Neural cell (in vitro differentiated cells): Measurements from ENCODE around the gene ENHO.

Source experiments
- CTCF ChIP-seq: fragments of 450-650 bp; IDR thresholded peaks from 2 replicates; pipeline ENCODE4 v1.5.1; 2014; ENCODE audit warnings: antibody characterized with exemption, mild to moderate bottlenecking, moderate library complexity; ENCODE audit not compliant: poor library complexity, severe bottlenecking
- EZH2 ChIP-seq: fragments of 200-600, 300-800 bp; shearing (Covaris generic), sonication (generic); IDR thresholded peaks from 2 replicates; pipeline ENCODE4 v1.6.1; 2014; ENCODE audit warnings: antibody characterized with exemption, low read length, borderline replicate concordance, mild to moderate bottlenecking; ENCODE audit not compliant: insufficient read depth, poor library complexity, severe bottlenecking
- RAD21 ChIP-seq: fragments of 450-650 bp; conservative IDR thresholded peaks from 2 replicates; pipeline ENCODE4 v1.6.1; 2014; ENCODE audit warnings: antibody characterized with exemption, mild to moderate bottlenecking, moderate library complexity
- TF ChIP-seq, protein P1 (sequence below): IDR thresholded peaks from 2 replicates; pipeline ENCODE4 v1.6.1; 2012; ENCODE audit warnings: borderline replicate concordance

DNA sequence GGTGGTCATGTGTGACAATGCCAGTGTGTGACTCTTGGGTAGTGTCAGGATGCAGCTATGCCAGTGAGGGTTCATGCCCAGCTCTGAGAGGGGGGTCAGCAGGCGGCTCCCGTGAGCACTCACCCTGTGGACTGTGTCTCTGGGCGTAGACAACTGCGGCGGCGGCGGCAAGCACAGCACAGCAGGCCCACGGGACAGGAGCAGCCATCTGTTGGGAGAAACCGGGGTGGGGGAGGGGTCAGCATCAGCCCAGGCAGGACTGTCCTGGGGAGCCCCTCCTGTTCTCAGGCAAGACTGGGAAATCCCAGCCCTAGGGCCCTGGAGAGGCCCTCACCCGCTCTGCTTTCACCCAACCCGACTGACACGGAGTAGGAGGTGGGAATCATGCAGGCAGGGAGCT, 46.0 kb upstream of the ENHO start:
- TF ChIP-seq RAD21 (no peak), CTCF (no peak), EZH2 (no peak)
- TF ChIP-seq, protein P1, sequence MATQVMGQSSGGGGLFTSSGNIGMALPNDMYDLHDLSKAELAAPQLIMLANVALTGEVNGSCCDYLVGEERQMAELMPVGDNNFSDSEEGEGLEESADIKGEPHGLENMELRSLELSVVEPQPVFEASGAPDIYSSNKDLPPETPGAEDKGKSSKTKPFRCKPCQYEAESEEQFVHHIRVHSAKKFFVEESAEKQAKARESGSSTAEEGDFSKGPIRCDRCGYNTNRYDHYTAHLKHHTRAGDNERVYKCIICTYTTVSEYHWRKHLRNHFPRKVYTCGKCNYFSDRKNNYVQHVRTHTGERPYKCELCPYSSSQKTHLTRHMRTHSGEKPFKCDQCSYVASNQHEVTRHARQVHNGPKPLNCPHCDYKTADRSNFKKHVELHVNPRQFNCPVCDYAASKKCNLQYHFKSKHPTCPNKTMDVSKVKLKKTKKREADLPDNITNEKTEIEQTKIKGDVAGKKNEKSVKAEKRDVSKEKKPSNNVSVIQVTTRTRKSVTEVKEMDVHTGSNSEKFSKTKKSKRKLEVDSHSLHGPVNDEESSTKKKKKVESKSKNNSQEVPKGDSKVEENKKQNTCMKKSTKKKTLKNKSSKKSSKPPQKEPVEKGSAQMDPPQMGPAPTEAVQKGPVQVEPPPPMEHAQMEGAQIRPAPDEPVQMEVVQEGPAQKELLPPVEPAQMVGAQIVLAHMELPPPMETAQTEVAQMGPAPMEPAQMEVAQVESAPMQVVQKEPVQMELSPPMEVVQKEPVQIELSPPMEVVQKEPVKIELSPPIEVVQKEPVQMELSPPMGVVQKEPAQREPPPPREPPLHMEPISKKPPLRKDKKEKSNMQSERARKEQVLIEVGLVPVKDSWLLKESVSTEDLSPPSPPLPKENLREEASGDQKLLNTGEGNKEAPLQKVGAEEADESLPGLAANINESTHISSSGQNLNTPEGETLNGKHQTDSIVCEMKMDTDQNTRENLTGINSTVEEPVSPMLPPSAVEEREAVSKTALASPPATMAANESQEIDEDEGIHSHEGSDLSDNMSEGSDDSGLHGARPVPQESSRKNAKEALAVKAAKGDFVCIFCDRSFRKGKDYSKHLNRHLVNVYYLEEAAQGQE: no peak
